Liver (tissue), 9 donors: Measurements from ENCODE around the gene SPATA31C2. TPM values are rescaled to one million over a fixed set of nuclear protein-coding genes. Genes with fewer than 3 reads are reported as not detected.

Source experiments
- DNase-seq: peaks from one replicate; pipeline ENCODE4 v3.0.0-alpha.2; 2017; ENCODE audit warnings: low spot score
- H3K27ac ChIP-seq, 2 donors: one replicate each; pipeline ENCODE4 v1.7.0; 2013; ENCODE audit warnings: inconsistent platforms in 2 of 2, low read length in 2 of 2, control low read depth in 1 of 2, low read depth in 1 of 2, mild to moderate bottlenecking in 1 of 2
- H3K27me3 ChIP-seq, 4 donors: one replicate each; pipeline versions ENCODE4 v1.6.1 to v1.7.0; 2013; ENCODE audit warnings: low read length in 3 of 4, inconsistent platforms in 1 of 4, mild to moderate bottlenecking in 1 of 4, moderate library complexity in 1 of 4; ENCODE audit not compliant: control insufficient read depth in 4 of 4, insufficient read depth in 4 of 4
- H3K36me3 ChIP-seq, 4 donors: one replicate each; pipeline versions ENCODE4 v1.6.1 to v1.7.0; 2013; ENCODE audit warnings: low read length in 3 of 4, mild to moderate bottlenecking in 3 of 4, low read depth in 1 of 4, moderate library complexity in 1 of 4; ENCODE audit not compliant: control insufficient read depth in 4 of 4, insufficient read depth in 3 of 4
- H3K4me1 ChIP-seq, 4 donors: one replicate each; pipeline versions ENCODE4 v1.6.1 to v1.7.0; 2013; ENCODE audit warnings: low read length in 3 of 4, mild to moderate bottlenecking in 3 of 4, moderate library complexity in 1 of 4; ENCODE audit not compliant: control insufficient read depth in 4 of 4, insufficient read depth in 4 of 4
- H3K4me3 ChIP-seq, 3 donors: one replicate each; pipeline versions ENCODE4 v1.6.1 to v1.7.0; 2013; ENCODE audit warnings: low read length in 3 of 3, control low read depth in 1 of 3, low read depth in 1 of 3, mild to moderate bottlenecking in 1 of 3
- H3K9ac ChIP-seq, 2 donors: one replicate each; pipeline ENCODE4 v1.7.0; 2013; ENCODE audit warnings: low read length in 2 of 2, mild to moderate bottlenecking in 2 of 2, moderate library complexity in 2 of 2, control low read depth in 1 of 2, low read depth in 1 of 2
- H3K9me3 ChIP-seq, 4 donors: one replicate each; pipeline versions ENCODE4 v1.6.1 to v1.7.0; 2013; ENCODE audit warnings: low read length in 3 of 4; ENCODE audit not compliant: control insufficient read depth in 4 of 4
- ATF3 ChIP-seq: IDR thresholded peaks from 2 replicates; pipeline ENCODE4 v1.6.1; 2016; ENCODE audit warnings: antibody characterized with exemption
- CTCF ChIP-seq: fragments of 150-350 bp; IDR thresholded peaks from 2 replicates; pipeline ENCODE4 v1.5.1; 2017; ENCODE audit warnings: improper control_type of control experiment, low read depth, low read length; ENCODE audit not compliant: missing input control
- EGR1 ChIP-seq, 2 donors: IDR thresholded peaks; 2 replicates each; pipeline ENCODE4 v1.6.1; 2016 to 2018; ENCODE audit warnings: antibody characterized with exemption in 2 of 2, low read depth in 2 of 2
- FOXA1 ChIP-seq: IDR thresholded peaks from 2 replicates; pipeline ENCODE4 v1.6.1; 2016; ENCODE audit warnings: antibody characterized with exemption
- FOXA2 ChIP-seq: IDR thresholded peaks from 2 replicates; pipeline ENCODE4 v1.6.1; 2016; ENCODE audit warnings: antibody characterized with exemption
- GABPA ChIP-seq, 2 donors: IDR thresholded peaks in 1 of 2; conservative IDR thresholded peaks in 1 of 2; 2 replicates each; pipeline ENCODE4 v1.6.1; 2016; ENCODE audit warnings: antibody characterized with exemption in 2 of 2, mild to moderate bottlenecking in 1 of 2, moderate library complexity in 1 of 2
- HNF4A ChIP-seq, 2 donors: conservative IDR thresholded peaks; 2 replicates each; pipeline ENCODE4 v1.6.1; 2016; ENCODE audit warnings: antibody characterized with exemption in 2 of 2, mild to moderate bottlenecking in 2 of 2
- HNF4G ChIP-seq: IDR thresholded peaks from 2 replicates; pipeline ENCODE4 v1.6.1; 2016; ENCODE audit warnings: antibody characterized with exemption
- JUND ChIP-seq, 2 donors: IDR thresholded peaks; 2 replicates each; pipeline ENCODE4 v1.6.1; 2016; ENCODE audit warnings: antibody characterized with exemption in 2 of 2
- MAX ChIP-seq: IDR thresholded peaks from 2 replicates; pipeline ENCODE4 v1.6.1; 2016; ENCODE audit warnings: antibody characterized with exemption
- NR2F2 ChIP-seq: IDR thresholded peaks from 2 replicates; pipeline ENCODE4 v1.6.1; 2016; ENCODE audit warnings: antibody characterized with exemption
- RAD21 ChIP-seq, 2 donors: IDR thresholded peaks; 2 replicates each; pipeline ENCODE4 v1.6.1; 2016; ENCODE audit warnings: antibody characterized with exemption in 2 of 2, mild to moderate bottlenecking in 2 of 2
- REST ChIP-seq: IDR thresholded peaks from 2 replicates; pipeline ENCODE4 v1.6.1; 2016; ENCODE audit warnings: antibody characterized with exemption, mild to moderate bottlenecking
- RXRA ChIP-seq, 2 donors: IDR thresholded peaks; 2 replicates each; pipeline ENCODE4 v1.6.1; 2017 to 2018; ENCODE audit warnings: antibody characterized with exemption in 2 of 2, mild to moderate bottlenecking in 1 of 2
- SP1 ChIP-seq: IDR thresholded peaks from 2 replicates; pipeline ENCODE4 v1.6.1; 2018; ENCODE audit warnings: antibody characterized with exemption, mild to moderate bottlenecking
- TAF1 ChIP-seq: conservative IDR thresholded peaks from 2 replicates; pipeline ENCODE4 v1.6.1; 2016; ENCODE audit warnings: antibody characterized with exemption, mild to moderate bottlenecking
- YY1 ChIP-seq: IDR thresholded peaks from 2 replicates; pipeline ENCODE4 v1.6.1; 2016; ENCODE audit warnings: antibody characterized with exemption, mild to moderate bottlenecking
- ZBTB33 ChIP-seq: IDR thresholded peaks from 2 replicates; pipeline ENCODE4 v1.6.1; 2016; ENCODE audit warnings: antibody characterized with exemption
- WGBS: extraction: QIAGEN DNeasy Blood & Tissue Kit; methylation state at CpG from one replicate; pipeline ENCODE4 v1.1.7; 2013; 5-methylcytosine and 5-hydroxymethylcytosine counted together
- polyA plus RNA-seq, 2 donors: library from polyadenylated mRNA; stranded (reverse) in 1 of 2; unstranded in 1 of 2; fragments of 200-250 nt in 1 of 2; fragments of >200 nt in 1 of 2; fragmentation: Nextera tagmentation in 1 of 2; extraction: Ambion mirVana in 1 of 2; gene quantifications; one replicate each; pipeline versions ENCODE4 v1.2.1 to v1.2.3, GENCODE V29; 2013 to 2015
- total RNA-seq, 2 donors: library from RNA; depleted of rRNA; stranded (reverse); fragments of >200 nt; gene quantifications; one replicate each; pipeline ENCODE4 v1.2.3, GENCODE V29; 2014
- donor health status: healthy.
- donor health status: healthy.
- donor health status: healthy.
- donor health status: healthy.
- donor health status: healthy.

The SPATA31C2 gene
- total and polyA plus RNA-seq, 4 donors, result not detected

- H3K4me1 ChIP-seq, result peaks cover 0 to 5% (median 1%) of the 10 kb centered on the region in 4 donors
- H3K9me3 ChIP-seq, result peaks cover 0 to 3% (median 0%) of the 10 kb centered on the region in 4 donors
- no peak for DNase-seq
- TF ChIP-seq SP1, result no peak
- TF ChIP-seq GABPA (IDR thresholded peaks at IDR 0.05 in 1 of 2, conservative IDR thresholded peaks at IDR 0.05 in 1 of 2), result no peak
- no peak for TF ChIP-seq FOXA2
- no peak for TF ChIP-seq RAD21 (IDR thresholded peaks at IDR 0.05)
- no peak for TF ChIP-seq EGR1 (IDR thresholded peaks at IDR 0.05; ENCODE audit: low read depth in 2 of 2)
- TF ChIP-seq YY1, result no peak
- TF ChIP-seq MAX, result no peak
- TF ChIP-seq TAF1, result no peak
- no peak for TF ChIP-seq ZBTB33
- TF ChIP-seq ATF3, result no peak
- no peak for TF ChIP-seq REST
- no peak for TF ChIP-seq HNF4G
- no peak for TF ChIP-seq JUND (IDR thresholded peaks at IDR 0.05)
- TF ChIP-seq CTCF, result no peak
- TF ChIP-seq HNF4A (conservative IDR thresholded peaks at IDR 0.05), result no peak
- TF ChIP-seq RXRA (IDR thresholded peaks at IDR 0.05), result no peak
- TF ChIP-seq NR2F2, result no peak
- no peak for TF ChIP-seq FOXA1
- no peak overlapping the region for H3K4me3 ChIP-seq
- no peak overlapping the region for H3K27ac ChIP-seq
- 62% methylated on average over 3 of the region's 3 CpGs for WGBS
- no peaks in the 10 kb centered on the region for H3K27me3 ChIP-seq
- H3K9ac ChIP-seq, result no peak overlapping the region
- no peaks in the 10 kb centered on the region for H3K36me3 ChIP-seq
These were observed 30.3 kb upstream of the SPATA31C2 start for GRCh38 chr9:88168564-88168963.
